Karpas-422 (cell line): ENCODE data around the gene DAPK2. TPM values are rescaled to one million over a fixed set of nuclear protein-coding genes. Genes with fewer than 3 reads are reported as not detected.
A peak's percentile ranks its signal among the peaks of the same experiment; 100 is the strongest.

Source experiments
- DNase-seq: peaks from one replicate; pipeline ENCODE4 v3.0.0-alpha.2; 2015
- H2AFZ ChIP-seq: fragments of 200-600 bp; sonication (generic); 2 replicates; pipeline ENCODE4 v1.6.1; 2014; ENCODE audit warnings: antibody characterized with exemption, low read length, mixed read lengths
- H3K27ac ChIP-seq: fragments of 200-600 bp; sonication (generic); 2 replicates; pipeline ENCODE4 v1.5.1; 2014; ENCODE audit warnings: mild to moderate bottlenecking, low read length, moderate library complexity
- H3K27me3 ChIP-seq: fragments of 200-600 bp; sonication (generic); 2 replicates; pipeline ENCODE4 v1.6.1; 2014; ENCODE audit warnings: low read length, mixed read lengths
- H3K36me3 ChIP-seq: fragments of 200-600 bp; sonication (generic); 2 replicates; pipeline ENCODE4 v1.6.1; 2014; ENCODE audit warnings: low read length, mixed read lengths; ENCODE audit not compliant: insufficient read depth
- H3K4me1 ChIP-seq: fragments of 200-600 bp; sonication (generic); 2 replicates; pipeline ENCODE4 v1.6.1; 2014; ENCODE audit warnings: mild to moderate bottlenecking, low read length, mixed read lengths
- H3K4me2 ChIP-seq: fragments of 200-600 bp; sonication (generic); 2 replicates; pipeline ENCODE4 v1.6.1; 2014; ENCODE audit warnings: low read length, low read depth, mild to moderate bottlenecking; ENCODE audit not compliant: poor library complexity, severe bottlenecking
- H3K4me3 ChIP-seq: fragments of 200-600 bp; sonication (generic); 2 replicates; pipeline ENCODE4 v1.5.1; 2014; ENCODE audit warnings: mild to moderate bottlenecking, antibody characterized with exemption, low read length, mixed read lengths
- H3K79me2 ChIP-seq: fragments of 200-600 bp; sonication (generic); 2 replicates; pipeline ENCODE4 v1.6.1; 2014; ENCODE audit warnings: mild to moderate bottlenecking, low read length, mixed read lengths
- H3K9ac ChIP-seq: fragments of 200-600 bp; sonication (generic); 2 replicates; pipeline ENCODE4 v1.6.0; 2014; ENCODE audit warnings: low read length
- H3K9me2 ChIP-seq: fragments of 200-600 bp; sonication (generic), shearing (Covaris generic); replicated peaks from 2 replicates; pipeline ENCODE4 v1.6.0; 2014; ENCODE audit warnings: mild to moderate bottlenecking, low read length, moderate library complexity; ENCODE audit not compliant: insufficient read depth
- H3K9me3 ChIP-seq: fragments of 300-700, 200-600 bp; sonication (generic); 2 replicates; pipeline ENCODE4 v1.6.1; 2014; ENCODE audit warnings: low read length, mixed read lengths
- H4K20me1 ChIP-seq: fragments of 200-600 bp; sonication (generic); 2 replicates; pipeline ENCODE4 v1.6.1; 2014; ENCODE audit warnings: mild to moderate bottlenecking, antibody characterized with exemption, low read length, low read depth; ENCODE audit not compliant: insufficient read depth
- total RNA-seq: library from RNA; depleted of rRNA; stranded (reverse); fragments of >200 nt; shearing (Covaris generic); gene quantifications from 2 replicates; pipeline ENCODE4 v1.2.3, GENCODE V29; 2014; ENCODE audit warnings: low replicate concordance

Gene DAPK2
- total RNA-seq, 1 experiment from 2014 or later = 40.4 TPM

DNA sequence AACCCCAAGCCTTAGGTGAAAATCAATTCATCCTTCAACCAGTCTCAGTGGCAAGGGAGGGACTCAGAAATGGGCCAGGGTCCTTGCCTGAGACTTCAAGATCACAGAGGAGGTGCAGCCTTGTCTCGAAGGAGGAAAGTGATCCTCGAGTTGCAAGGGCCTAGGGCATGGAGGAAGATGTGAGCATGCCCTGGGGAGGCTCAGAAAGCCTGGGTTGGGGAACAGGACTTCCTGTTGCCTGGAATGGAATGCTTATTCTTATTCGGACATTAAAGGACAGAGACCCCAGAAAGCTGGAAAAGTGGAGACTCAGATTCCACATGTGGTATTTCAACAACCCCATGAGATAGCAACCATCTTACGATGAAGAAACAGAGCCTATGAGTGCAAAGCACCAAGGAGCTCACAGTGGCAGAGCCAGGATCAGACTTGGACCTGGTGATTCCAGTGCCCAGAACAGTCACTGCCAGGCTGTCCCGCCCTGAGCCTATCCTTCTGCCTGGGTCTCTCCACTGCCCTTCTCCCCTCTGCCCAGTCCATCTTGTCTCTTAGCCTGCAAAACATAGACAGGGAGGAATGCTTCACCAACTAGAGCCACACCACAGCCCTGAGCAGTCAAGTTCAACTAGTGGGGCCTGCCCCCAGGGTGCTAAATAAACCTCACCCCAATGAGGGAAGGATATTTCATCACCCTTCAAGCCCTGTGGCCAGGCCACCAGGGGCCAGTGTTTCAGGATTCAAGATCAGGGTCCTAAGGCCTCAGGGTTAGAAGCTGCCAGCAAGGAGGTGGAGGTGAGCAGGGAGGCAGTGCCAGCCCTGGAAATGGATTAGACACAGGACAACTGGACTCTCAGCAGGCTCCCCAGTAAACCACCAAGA lies 21.9 kb downstream of the DAPK2 start:
- Histone ChIP-seq H4K20me1 (no peaks in the 10 kb centered on the region), H2AFZ (no peak overlapping the region), H3K36me3 (no peaks in the 10 kb centered on the region), H3K4me2 (no peak overlapping the region), H3K27ac (peak overlapping the region; percentile 54; the same call in 1 of the 2 replicates), H3K27me3 (no peaks in the 10 kb centered on the region), H3K79me2 (peaks cover 33% of the 10 kb centered on the region), H3K4me3 (no peak overlapping the region), H3K9me3 (no peaks in the 10 kb centered on the region), H3K9ac (no peak overlapping the region; the same call in 1 of the 2 replicates), H3K9me2 (no peaks in the 10 kb centered on the region), H3K4me1 (peaks cover 24% of the 10 kb centered on the region)
- DNase-seq = no peak

DNA sequence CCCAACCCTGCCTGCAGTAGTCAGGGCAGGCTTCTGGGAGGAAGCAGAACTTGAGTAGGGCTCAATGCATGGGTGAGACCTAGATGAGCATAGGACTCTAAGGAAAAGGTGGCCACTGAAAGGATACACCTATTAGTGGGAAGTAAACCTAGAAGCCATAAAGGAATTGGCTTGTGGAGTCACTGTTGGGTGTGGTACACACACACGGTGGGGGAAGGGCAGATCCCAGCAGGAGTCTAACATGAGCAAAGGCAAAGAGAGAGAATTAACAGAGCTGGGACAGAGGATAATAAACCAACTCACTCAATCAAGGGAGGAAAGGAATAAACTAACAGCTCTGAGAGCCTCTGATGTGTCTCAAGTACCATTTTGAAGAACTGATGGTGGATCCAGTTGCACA lies 23.1 kb downstream of the DAPK2 start:
- Histone ChIP-seq H3K4me2 (no peak overlapping the region), H3K27ac (no peak overlapping the region), H3K9me2 (no peaks in the 10 kb centered on the region), H3K79me2 (peaks cover 35% of the 10 kb centered on the region), H4K20me1 (no peaks in the 10 kb centered on the region), H3K36me3 (no peaks in the 10 kb centered on the region), H3K27me3 (no peaks in the 10 kb centered on the region), H3K4me3 (no peak overlapping the region), H2AFZ (no peak overlapping the region), H3K4me1 (peaks cover 24% of the 10 kb centered on the region), H3K9me3 (no peaks in the 10 kb centered on the region), H3K9ac (no peak overlapping the region)
- DNase-seq = no peak

DNA sequence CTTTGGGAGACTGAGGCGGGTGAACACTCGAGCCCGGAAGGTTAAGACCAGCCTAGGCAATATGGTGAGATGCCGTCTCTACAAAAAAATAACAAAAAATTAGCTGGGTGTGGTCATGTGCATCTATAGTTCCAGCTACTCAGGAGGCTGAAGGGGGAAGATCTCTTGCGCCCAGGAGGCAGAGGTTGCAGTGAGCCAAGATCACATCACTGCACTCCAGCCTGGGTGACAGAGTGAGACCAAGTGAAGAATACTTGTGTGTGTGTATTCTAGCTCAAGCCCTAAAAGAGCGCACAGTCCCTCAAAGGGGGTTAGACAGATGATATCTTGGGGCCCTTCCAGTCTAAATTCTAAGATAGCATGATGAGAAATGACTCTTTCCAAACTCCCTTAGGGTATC lies 23.7 kb downstream of the DAPK2 start:
- Histone ChIP-seq H3K9me3 (no peaks in the 10 kb centered on the region), H3K4me1 (peaks cover 23% of the 10 kb centered on the region), H2AFZ (no peak overlapping the region)

GRCh38 chr15:64019764-64020163 lies 26.5 kb downstream of the DAPK2 start:
- Histone ChIP-seq H3K27me3 (no peaks in the 10 kb centered on the region), H3K27ac (peak overlapping the region; percentile 0; the same call in 1 of the 2 replicates), H3K36me3 (no peaks in the 10 kb centered on the region), H3K4me3 (no peak overlapping the region), H3K9ac (no peak overlapping the region), H3K4me2 (no peak overlapping the region), H4K20me1 (no peaks in the 10 kb centered on the region), H3K4me1 (peaks cover 23% of the 10 kb centered on the region), H3K9me2 (no peaks in the 10 kb centered on the region), H2AFZ (no peak overlapping the region), H3K79me2 (peaks cover 47% of the 10 kb centered on the region), H3K9me3 (no peaks in the 10 kb centered on the region)
- DNase-seq = no peak

More for the DNA sequence above, 23.7 kb downstream of the DAPK2 start:
- Histone ChIP-seq H3K9ac (no peak overlapping the region), H3K27me3 (no peaks in the 10 kb centered on the region), H4K20me1 (no peaks in the 10 kb centered on the region), H3K4me2 (no peak overlapping the region), H3K27ac (no peak overlapping the region), H3K4me3 (no peak overlapping the region), H3K36me3 (no peaks in the 10 kb centered on the region), H3K9me2 (no peaks in the 10 kb centered on the region), H3K79me2 (peaks cover 41% of the 10 kb centered on the region)
- DNase-seq = no peak

DNA sequence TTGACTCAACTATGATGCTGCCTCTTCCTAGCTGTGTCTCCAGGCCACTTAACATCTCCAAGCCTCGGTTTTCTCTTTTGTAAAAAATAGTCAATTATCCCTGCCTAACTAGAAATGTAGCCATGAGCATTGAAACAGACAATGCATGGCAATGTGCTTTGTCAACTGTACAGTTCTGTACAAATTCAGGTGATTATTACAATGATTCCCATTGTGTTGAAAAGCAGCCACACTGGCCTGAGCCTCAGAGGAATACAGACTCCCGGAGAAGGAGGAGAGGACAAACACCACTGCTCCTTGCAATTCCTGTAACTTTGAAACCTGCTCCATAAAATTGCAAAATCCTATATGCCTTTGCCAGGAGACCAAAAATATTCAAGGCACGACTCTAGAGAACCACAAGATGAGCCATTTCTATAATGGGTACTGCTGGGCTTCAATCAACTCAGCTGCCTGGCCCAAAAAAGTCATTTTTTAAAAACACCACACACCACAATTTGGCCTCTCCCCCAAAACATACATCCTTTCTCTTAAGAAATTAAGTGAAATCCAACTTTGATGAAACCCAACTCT lies 28.6 kb downstream of the DAPK2 start:
- Histone ChIP-seq H4K20me1 (no peaks in the 10 kb centered on the region), H2AFZ (no peak overlapping the region), H3K4me2 (no peak overlapping the region)

DNA sequence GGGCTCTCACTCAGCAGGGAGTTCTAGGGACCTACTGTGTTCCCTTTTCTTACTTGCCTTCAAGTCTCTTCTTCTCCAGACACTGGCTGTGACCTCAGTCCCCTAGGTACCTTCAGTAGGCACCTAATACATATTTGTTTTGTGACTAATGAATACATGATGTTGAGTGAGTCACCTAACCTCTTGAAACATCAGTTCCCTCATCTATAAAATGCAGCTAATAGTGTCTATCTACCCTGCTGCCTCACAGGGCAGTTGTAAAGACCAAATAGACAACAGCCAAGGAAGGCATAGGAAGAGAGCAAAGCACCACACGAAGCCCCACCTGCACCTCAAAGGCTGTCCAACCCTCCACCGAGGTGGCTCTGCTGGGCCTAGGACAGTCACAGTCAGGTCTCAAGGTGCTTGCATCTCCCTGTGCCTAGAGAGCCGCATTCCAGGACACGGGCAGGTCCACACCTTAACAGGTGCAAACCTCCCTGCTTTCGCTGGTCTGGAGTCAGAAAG lies 29.1 kb downstream of the DAPK2 start:
- Histone ChIP-seq H3K9ac (no peak overlapping the region), H3K4me2 (no peak overlapping the region)

More for the DNA sequence above, 28.6 kb downstream of the DAPK2 start:
- H3K27ac ChIP-seq = 0 out of 2 replicates have a peak overlapping the region, but pooled peaks have one; percentile 3
- H3K36me3 ChIP-seq = no peaks in the 10 kb centered on the region
- peaks cover 34% of the 10 kb centered on the region for H3K4me1 ChIP-seq
- no peak overlapping the region for H3K9ac ChIP-seq
- no peaks in the 10 kb centered on the region for H3K9me2 ChIP-seq
- H3K27me3 ChIP-seq = no peaks in the 10 kb centered on the region
- no peak overlapping the region for H3K4me3 ChIP-seq
- no peak for DNase-seq
- peaks cover 55% of the 10 kb centered on the region for H3K79me2 ChIP-seq
- no peaks in the 10 kb centered on the region for H3K9me3 ChIP-seq

GRCh38 chr15:64016257-64016656 lies 30.0 kb downstream of the DAPK2 start:
- Histone ChIP-seq H3K36me3 (no peaks in the 10 kb centered on the region), H3K9me3 (no peaks in the 10 kb centered on the region), H3K4me3 (no peak overlapping the region), H3K27me3 (no peaks in the 10 kb centered on the region), H2AFZ (no peak overlapping the region), H3K4me1 (peaks cover 48% of the 10 kb centered on the region), H3K9ac (no peak overlapping the region), H3K27ac (no peak overlapping the region), H3K79me2 (peaks cover 62% of the 10 kb centered on the region), H3K4me2 (no peak overlapping the region), H4K20me1 (no peaks in the 10 kb centered on the region), H3K9me2 (no peaks in the 10 kb centered on the region)
- DNase-seq = no peak

More for the DNA sequence above, 29.1 kb downstream of the DAPK2 start:
- 0 out of 2 replicates have a peak overlapping the region, but pooled peaks have one; percentile 3 for H3K27ac ChIP-seq
- H3K79me2 ChIP-seq = peaks cover 60% of the 10 kb centered on the region
- no peak for DNase-seq
- H3K27me3 ChIP-seq = no peaks in the 10 kb centered on the region
- no peaks in the 10 kb centered on the region for H4K20me1 ChIP-seq
- H3K9me3 ChIP-seq = no peaks in the 10 kb centered on the region
- H2AFZ ChIP-seq = no peak overlapping the region
- H3K4me1 ChIP-seq = peaks cover 39% of the 10 kb centered on the region
- no peaks in the 10 kb centered on the region for H3K36me3 ChIP-seq
- H3K9me2 ChIP-seq = no peaks in the 10 kb centered on the region
- H3K4me3 ChIP-seq = no peak overlapping the region

- Histone ChIP-seq H2AFZ (no peak overlapping the region), H3K9me2 (no peaks in the 10 kb centered on the region), H3K27me3 (no peaks in the 10 kb centered on the region), H3K9me3 (no peaks in the 10 kb centered on the region), H3K4me2 (no peak overlapping the region), H3K9ac (no peak overlapping the region), H3K4me3 (no peak overlapping the region), H3K36me3 (no peaks in the 10 kb centered on the region), H3K4me1 (peaks cover 58% of the 10 kb centered on the region), H3K79me2 (peaks cover 68% of the 10 kb centered on the region), H4K20me1 (no peaks in the 10 kb centered on the region), H3K27ac (no peak overlapping the region)
- DNase-seq = no peak
Observed at GRCh38 chr15:64014995-64015394, 31.3 kb downstream of the DAPK2 start.
